Measurements from ENCODE around the gene ENTPD8.
A peak's percentile ranks its signal among the peaks of the same experiment; 100 is the strongest.

DNA sequence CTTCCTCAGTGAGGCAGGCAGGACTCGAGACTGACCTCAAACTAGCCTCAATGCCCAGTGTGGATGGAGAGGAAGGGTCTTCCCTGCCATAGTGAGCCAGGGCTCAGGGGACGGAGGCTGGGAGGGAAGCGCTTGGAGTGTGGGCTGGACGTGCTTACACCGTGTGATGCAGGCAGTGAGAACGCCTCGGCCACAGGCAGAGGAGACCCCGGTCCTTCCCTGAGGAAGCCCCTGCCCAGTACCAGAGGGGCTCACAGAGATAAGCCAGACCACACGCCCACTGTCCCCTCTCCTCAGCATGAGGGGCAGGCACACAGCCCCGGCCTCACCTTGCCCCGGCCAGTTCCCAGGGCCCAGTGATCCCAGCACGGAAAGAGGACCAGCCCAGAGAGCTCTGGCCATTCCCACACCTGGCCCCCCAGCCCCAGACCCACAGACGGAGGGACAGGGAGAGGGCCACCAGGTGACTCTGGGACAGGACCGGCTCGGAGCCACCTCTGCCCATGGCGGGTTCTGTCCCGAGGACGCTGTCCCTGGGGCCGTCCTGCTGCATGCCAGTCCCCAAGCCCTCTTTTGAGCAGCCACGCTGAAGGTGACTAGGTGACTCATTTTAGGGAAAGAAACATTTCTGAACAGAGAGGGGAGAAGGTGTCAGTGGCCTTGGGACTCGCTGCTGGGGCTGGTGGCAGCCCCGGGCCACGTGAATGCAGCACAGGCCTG, 24.0 kb upstream of the ENTPD8 start:
- TF ChIP-seq SRSF4 (IDR thresholded peaks at IDR 0.05; ENCODE audit: low read depth, low read length, poor library complexity, severe bottlenecking) (no peak), MYC (CRISPR knock-in tag; IDR thresholded peaks at IDR 0.05; ENCODE audit: borderline replicate concordance) (peak; percentile 58; the same call in 1 of the 2 replicates), KAT7 (CRISPR knock-in tag; IDR thresholded peaks at IDR 0.05; ENCODE audit: borderline replicate concordance) (no peak), ESRRA (CRISPR knock-in tag; IDR thresholded peaks at IDR 0.05; ENCODE audit: low read depth) (no peak), SP2 (CRISPR knock-in tag; IDR thresholded peaks at IDR 0.05) (no peak), ZNF883 (CRISPR knock-in tag; IDR thresholded peaks at IDR 0.05; ENCODE audit: not compliant biosample characterization) (no peak)
